HepG2 (cell line): ENCODE results near the gene NLGN3.

ENCODE experiments used
- JUND ChIP-seq: sonication (generic); formaldehyde crosslinking; IDR thresholded peaks from 2 replicates; pipeline ENCODE4 v1.8.0; 2022; ENCODE audit warnings: mild to moderate bottlenecking, missing genetic modification reagents
- NFE2L1 ChIP-seq: sonication (generic); formaldehyde crosslinking; IDR thresholded peaks from 2 replicates; pipeline ENCODE4 v1.4.0; 2020; ENCODE audit warnings: missing genetic modification reagents, mild to moderate bottlenecking, borderline replicate concordance
- POLR2AphosphoS5 ChIP-seq: IDR thresholded peaks from 2 replicates; pipeline ENCODE4 v1.6.1; 2012; ENCODE audit warnings: low read depth, low read length
- RAD21 ChIP-seq: fragments of 450-650 bp; formaldehyde crosslinking; IDR thresholded peaks from 2 replicates; pipeline ENCODE4 v1.5.0; 2020; ENCODE audit warnings: mild to moderate bottlenecking
- ZNF543 ChIP-seq: sonication (generic); formaldehyde crosslinking; IDR thresholded peaks from 2 replicates; pipeline ENCODE4 v1.4.0; 2020; ENCODE audit warnings: mild to moderate bottlenecking, missing genetic modification reagents
- TF ChIP-seq, protein P1 (sequence below): sonication (generic); formaldehyde crosslinking; IDR thresholded peaks from 2 replicates; pipeline ENCODE4 v1.8.1; 2022; ENCODE audit warnings: low read depth, mild to moderate bottlenecking, missing genetic modification reagents

DNA sequence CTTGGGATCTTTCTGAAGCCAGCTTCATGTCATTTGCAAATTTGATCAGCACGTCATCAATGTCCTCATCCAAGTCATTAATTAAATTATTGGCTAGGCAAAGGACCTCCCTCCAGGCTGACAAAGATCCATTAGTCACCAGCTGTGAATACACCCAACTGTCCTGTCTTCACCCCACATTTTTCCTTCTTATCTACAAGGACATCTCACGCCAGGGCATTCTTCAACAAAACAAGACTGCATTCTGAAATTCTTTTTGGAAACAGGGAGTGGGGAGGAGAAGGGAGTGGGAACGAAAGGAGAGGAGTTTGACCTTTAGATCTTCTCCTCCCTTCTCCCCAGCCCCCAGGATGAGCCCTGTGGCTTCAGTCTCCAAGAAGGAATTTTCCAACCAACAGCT lies 32.7 kb downstream of the NLGN3 start:
- TF ChIP-seq, protein P1, sequence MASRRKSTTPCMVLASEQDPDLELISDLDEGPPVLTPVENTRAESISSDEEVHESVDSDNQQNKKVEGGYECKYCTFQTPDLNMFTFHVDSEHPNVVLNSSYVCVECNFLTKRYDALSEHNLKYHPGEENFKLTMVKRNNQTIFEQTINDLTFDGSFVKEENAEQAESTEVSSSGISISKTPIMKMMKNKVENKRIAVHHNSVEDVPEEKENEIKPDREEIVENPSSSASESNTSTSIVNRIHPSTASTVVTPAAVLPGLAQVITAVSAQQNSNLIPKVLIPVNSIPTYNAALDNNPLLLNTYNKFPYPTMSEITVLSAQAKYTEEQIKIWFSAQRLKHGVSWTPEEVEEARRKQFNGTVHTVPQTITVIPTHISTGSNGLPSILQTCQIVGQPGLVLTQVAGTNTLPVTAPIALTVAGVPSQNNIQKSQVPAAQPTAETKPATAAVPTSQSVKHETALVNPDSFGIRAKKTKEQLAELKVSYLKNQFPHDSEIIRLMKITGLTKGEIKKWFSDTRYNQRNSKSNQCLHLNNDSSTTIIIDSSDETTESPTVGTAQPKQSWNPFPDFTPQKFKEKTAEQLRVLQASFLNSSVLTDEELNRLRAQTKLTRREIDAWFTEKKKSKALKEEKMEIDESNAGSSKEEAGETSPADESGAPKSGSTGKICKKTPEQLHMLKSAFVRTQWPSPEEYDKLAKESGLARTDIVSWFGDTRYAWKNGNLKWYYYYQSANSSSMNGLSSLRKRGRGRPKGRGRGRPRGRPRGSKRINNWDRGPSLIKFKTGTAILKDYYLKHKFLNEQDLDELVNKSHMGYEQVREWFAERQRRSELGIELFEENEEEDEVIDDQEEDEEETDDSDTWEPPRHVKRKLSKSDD (CRISPR knock-in tag) = no peak
- no peak for TF ChIP-seq POLR2AphosphoS5
- TF ChIP-seq RAD21 (CRISPR knock-in tag) = no peak
- TF ChIP-seq NFE2L1 (CRISPR knock-in tag) = no peak
- TF ChIP-seq JUND = no peak
- TF ChIP-seq ZNF543 (CRISPR knock-in tag) = no peak
